ENCODE results near the gene PIEZO1. TPM values are rescaled to one million over a fixed set of nuclear protein-coding genes. Genes with fewer than 3 reads are reported as not detected.

Gene PIEZO1
- total RNA-seq, 1 donor from 2014 or later, result 37.7 TPM

- TF ChIP-seq CTCF (IDR thresholded peaks at IDR 0.05; ENCODE audit: unreplicated experiment), result no peak
- no peak overlapping the region for H3K4me3 Mint-ChIP-seq (ENCODE audit: low read depth)
- H3K4me1 Mint-ChIP-seq (ENCODE audit: low read depth), result no peaks in the 10 kb centered on the region
- no peak overlapping the region for H3K27ac Mint-ChIP-seq
- H3K27me3 Mint-ChIP-seq, result no peaks in the 10 kb centered on the region
- no peak for DNase-seq (ENCODE audit: low spot score, unreplicated experiment)
- H3K9me3 Mint-ChIP-seq (ENCODE audit: low read depth), result no peaks in the 10 kb centered on the region
- H3K36me3 Mint-ChIP-seq (ENCODE audit: insufficient read depth), result no peaks in the 10 kb centered on the region
Observed at GRCh38 chr16:88798772-88799455, 13.9 kb upstream of the PIEZO1 start.

- H3K36me3 Mint-ChIP-seq (ENCODE audit: insufficient read depth), result no peaks in the 10 kb centered on the region
- H3K9me3 Mint-ChIP-seq (ENCODE audit: low read depth), result no peaks in the 10 kb centered on the region
- DNase-seq (ENCODE audit: low spot score, unreplicated experiment), result no peak
- H3K4me1 Mint-ChIP-seq (ENCODE audit: low read depth), result no peaks in the 10 kb centered on the region
- no peaks in the 10 kb centered on the region for H3K27me3 Mint-ChIP-seq
- no peak overlapping the region for H3K27ac Mint-ChIP-seq
- no peak for TF ChIP-seq CTCF (IDR thresholded peaks at IDR 0.05; ENCODE audit: unreplicated experiment)
- no peak overlapping the region for H3K4me3 Mint-ChIP-seq (ENCODE audit: low read depth)
Observed at GRCh38 chr16:88798073-88798472, 13.1 kb upstream of the PIEZO1 start.

- Mint-ChIP-seq H3K4me1 (ENCODE audit: low read depth) (no peaks in the 10 kb centered on the region), H3K9me3 (ENCODE audit: low read depth) (no peaks in the 10 kb centered on the region), H3K4me3 (ENCODE audit: low read depth) (no peak overlapping the region), H3K27me3 (peaks cover 4% of the 10 kb centered on the region), H3K27ac (no peak overlapping the region), H3K36me3 (ENCODE audit: insufficient read depth) (no peaks in the 10 kb centered on the region)
- no peak for TF ChIP-seq CTCF (IDR thresholded peaks at IDR 0.05; ENCODE audit: unreplicated experiment)
- DNase-seq (ENCODE audit: low spot score, unreplicated experiment), result no peak
Observed at GRCh38 chr16:88796278-88796677, 11.3 kb upstream of the PIEZO1 start.

GRCh38 chr16:88793251-88793954 is 8.4 kb upstream of the PIEZO1 start:
- no peak for TF ChIP-seq CTCF (IDR thresholded peaks at IDR 0.05; ENCODE audit: unreplicated experiment)
- Mint-ChIP-seq H3K27ac (no peak overlapping the region), H3K4me1 (ENCODE audit: low read depth) (no peaks in the 10 kb centered on the region), H3K36me3 (ENCODE audit: insufficient read depth) (no peaks in the 10 kb centered on the region), H3K4me3 (ENCODE audit: low read depth) (no peak overlapping the region), H3K27me3 (peaks cover 7% of the 10 kb centered on the region), H3K9me3 (ENCODE audit: low read depth) (no peaks in the 10 kb centered on the region)
- no peak for DNase-seq (ENCODE audit: low spot score, unreplicated experiment)

GRCh38 chr16:88792668-88793250 is 7.7 kb upstream of the PIEZO1 start:
- H3K4me3 Mint-ChIP-seq (ENCODE audit: low read depth), result no peak overlapping the region
- no peaks in the 10 kb centered on the region for H3K9me3 Mint-ChIP-seq (ENCODE audit: low read depth)
- no peaks in the 10 kb centered on the region for H3K4me1 Mint-ChIP-seq (ENCODE audit: low read depth)
- H3K27ac Mint-ChIP-seq, result no peak overlapping the region
- peaks cover 11% of the 10 kb centered on the region for H3K27me3 Mint-ChIP-seq
- DNase-seq (ENCODE audit: low spot score, unreplicated experiment), result no peak
- H3K36me3 Mint-ChIP-seq (ENCODE audit: insufficient read depth), result no peaks in the 10 kb centered on the region
- TF ChIP-seq CTCF (IDR thresholded peaks at IDR 0.05; ENCODE audit: unreplicated experiment), result no peak
